GM19099 (cell line): ENCODE results near the gene PALLD.

ENCODE experiments used
- POLR2A ChIP-seq: IDR thresholded peaks from 3 replicates; pipeline ENCODE4 v1.6.1; 2011; ENCODE audit warnings: low read depth; ENCODE audit not compliant: insufficient read length; ENCODE audit errors: extremely low read depth

The PALLD gene

DNA sequence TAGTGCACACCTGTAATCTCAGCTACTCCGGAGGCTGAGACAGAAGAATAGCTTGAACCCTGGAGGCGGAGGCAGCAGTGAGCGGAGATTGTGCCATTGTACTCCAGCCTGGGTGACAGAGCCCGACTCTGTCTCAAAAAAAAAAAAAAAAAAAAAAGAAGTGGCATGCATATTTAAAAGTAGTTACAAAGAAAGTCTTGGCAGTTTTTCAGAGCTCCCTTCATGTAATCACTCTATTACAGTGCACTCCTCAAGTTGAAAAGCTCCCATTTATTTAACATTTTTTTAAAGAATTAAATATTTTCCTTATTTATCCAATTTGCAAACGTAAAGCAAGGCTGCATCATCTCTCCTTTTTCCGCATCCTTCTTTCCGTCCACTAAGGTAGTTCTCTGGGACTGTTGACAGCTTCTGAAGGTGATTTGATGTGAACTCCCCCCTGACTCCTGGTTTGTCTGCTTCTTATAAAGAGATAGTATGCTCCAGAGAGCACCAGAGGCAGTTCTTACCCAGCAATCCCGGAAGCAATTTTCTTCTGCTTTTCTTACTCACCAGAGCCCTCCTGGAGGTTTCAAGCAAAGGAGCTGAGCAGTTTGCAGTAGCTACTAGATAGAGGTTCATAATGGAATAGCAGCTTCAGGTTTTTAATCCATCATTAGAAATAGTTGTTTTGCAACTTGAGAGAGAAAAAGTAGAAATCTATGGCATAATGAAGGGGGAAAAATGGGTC lies 151.0 kb downstream of the PALLD start:
- TF ChIP-seq POLR2A: no peak

DNA sequence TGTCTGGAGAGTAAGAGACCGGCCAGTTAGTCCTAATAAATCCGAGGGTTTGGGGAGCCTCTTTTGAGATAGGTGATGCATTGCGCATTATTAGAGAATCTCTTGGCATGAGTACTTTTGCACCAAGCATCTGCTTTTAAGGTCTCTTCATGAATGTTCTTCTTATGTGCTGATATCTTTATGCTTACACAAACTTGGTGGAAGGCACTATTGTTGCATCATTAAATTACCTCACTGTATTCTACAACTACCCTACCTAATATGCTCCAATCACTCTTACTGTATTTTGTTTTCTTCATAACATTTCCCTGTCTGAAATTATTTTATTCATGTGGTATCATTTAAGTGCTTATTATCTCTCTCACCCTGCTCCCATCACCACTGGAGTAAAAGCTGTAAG lies 151.6 kb downstream of the PALLD start:
- TF ChIP-seq POLR2A: no peak

DNA sequence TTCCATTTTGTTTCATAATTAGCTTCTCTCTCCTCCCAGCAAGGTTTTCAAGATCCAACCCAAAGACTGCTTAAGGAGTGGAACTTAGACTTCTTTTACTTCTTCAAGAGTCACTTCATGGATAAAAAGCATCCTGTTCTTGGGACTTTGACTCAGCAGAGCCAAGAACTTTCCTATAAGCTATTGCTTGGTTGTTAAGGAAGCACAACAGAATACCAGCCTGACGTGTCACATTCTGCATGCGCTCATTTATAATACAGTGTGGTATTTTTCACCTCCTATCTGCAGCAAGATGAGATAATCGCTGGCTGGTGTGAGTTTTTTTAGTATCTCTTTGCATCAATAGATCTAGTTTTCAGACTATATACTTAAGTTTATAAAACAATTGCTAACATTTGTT lies 152.1 kb downstream of the PALLD start:
- no peak for TF ChIP-seq POLR2A

- no peak for TF ChIP-seq POLR2A
Observed at GRCh38 chr4:168651374-168651773, 154.5 kb downstream of the PALLD start.

DNA sequence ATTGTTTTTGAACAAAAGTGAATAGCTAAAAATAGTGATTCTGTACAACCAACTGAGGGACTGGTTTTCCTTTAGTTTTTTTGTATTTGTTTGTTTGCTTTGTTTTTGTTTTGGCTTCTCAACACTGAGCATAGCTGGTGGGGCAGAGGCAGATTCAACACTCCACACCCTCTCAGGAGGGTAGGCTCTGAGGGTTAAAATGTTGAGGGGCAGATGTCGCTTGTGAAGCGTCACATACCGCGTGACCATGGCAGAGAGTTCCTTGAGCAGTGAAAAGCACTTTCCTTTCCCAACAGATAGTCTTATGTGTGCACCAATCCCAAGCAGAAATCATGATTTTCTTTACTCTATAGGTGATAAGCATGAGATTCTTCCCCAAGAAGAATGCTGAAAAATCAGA lies 155.0 kb downstream of the PALLD start:
- no peak for TF ChIP-seq POLR2A

- TF ChIP-seq POLR2A: no peak
Observed at GRCh38 chr4:168652755-168653154, 155.9 kb downstream of the PALLD start.

- TF ChIP-seq POLR2A: no peak
Observed at GRCh38 chr4:168654104-168654847, 157.4 kb downstream of the PALLD start.

GRCh38 chr4:168654848-168655174 lies 158.0 kb downstream of the PALLD start:
- no peak for TF ChIP-seq POLR2A

DNA sequence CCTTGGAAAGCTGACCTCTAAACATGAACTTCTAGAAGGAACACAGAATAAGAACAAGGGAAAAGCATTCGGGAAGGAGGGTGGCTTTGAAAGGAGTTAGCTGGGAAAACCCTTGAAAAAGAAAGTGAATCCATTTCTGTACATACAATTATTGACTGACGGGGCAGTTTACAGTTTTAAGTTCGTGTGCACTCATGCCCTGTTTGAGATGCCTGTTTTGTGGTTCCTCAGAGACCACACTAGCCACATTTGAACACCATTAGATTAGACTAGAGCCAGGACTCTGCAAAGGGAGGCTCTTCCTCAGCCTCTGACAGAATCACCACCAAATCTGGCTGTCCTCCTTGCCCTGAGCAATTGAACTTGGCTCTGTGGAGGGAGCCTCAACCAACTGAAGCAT lies 158.3 kb downstream of the PALLD start:
- no peak for TF ChIP-seq POLR2A

GRCh38 chr4:168656055-168656660 lies 159.3 kb downstream of the PALLD start:
- no peak for TF ChIP-seq POLR2A

- TF ChIP-seq POLR2A: no peak
Observed at GRCh38 chr4:168656946-168657473, 160.2 kb downstream of the PALLD start.

DNA sequence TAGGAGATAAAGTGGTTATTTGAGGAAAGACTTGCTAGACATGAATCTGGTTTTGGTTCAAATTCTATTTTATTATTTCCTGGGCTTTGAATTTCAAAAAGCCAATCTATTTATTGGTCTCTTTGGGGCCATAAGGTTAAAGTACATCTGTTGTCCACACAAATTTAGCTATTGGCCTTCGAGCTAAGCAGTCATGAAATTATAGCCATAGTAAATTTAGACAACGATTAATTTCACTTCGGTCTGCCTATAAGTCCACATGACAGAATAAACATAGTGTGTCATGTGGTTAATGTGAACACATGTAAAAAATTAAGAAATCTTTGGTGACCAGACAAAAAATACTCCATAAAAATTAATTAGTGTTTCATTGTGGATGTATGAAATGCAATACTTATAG lies 161.9 kb downstream of the PALLD start:
- TF ChIP-seq POLR2A: no peak

GRCh38 chr4:168659741-168660465 lies 163.1 kb downstream of the PALLD start:
- TF ChIP-seq POLR2A: no peak

- TF ChIP-seq POLR2A: no peak
Observed at GRCh38 chr4:168662297-168662984, 165.6 kb downstream of the PALLD start.
